Measurements from ENCODE around the gene BRCC3.

BRCC3 gene

GRCh38 chrX:155070975-155071693, at the start of gene BRCC3, which contains the start of the genes CMC4 and MTCP1:
BRCC3 (plus strand) TSS chrX:155071508; CDS start chrX:155071528, 20 bp downstream.
CMC4 (minus strand) TSS chrX:155071136; CDS start chrX:155064023, 7,113 bp downstream.
MTCP1 (minus strand) TSS chrX:155071136; CDS start chrX:155066010, 5,126 bp downstream.
- Mint-ChIP-seq H3K36me3 (ENCODE audit: low read depth) (peaks cover 37% of the 10 kb centered on the region), H3K4me1 (ENCODE audit: low read depth) (peaks cover 65% of the 10 kb centered on the region), H3K27ac (peak within 1 kb of the TSS; percentile 90), H3K4me3 (peak within 1 kb of the TSS; percentile 92), H3K27me3 (no peaks in the 10 kb centered on the region), H3K9me3 (no peaks in the 10 kb centered on the region)

- peaks cover 8% of the 10 kb centered on the region for H3K4me1 Mint-ChIP-seq (ENCODE audit: low read depth)
- no peaks in the 10 kb centered on the region for H3K9me3 Mint-ChIP-seq
- no peak within 1 kb of the TSS for H3K27ac Mint-ChIP-seq
- H3K36me3 Mint-ChIP-seq (ENCODE audit: low read depth) = no peaks in the 10 kb centered on the region
- H3K27me3 Mint-ChIP-seq = no peaks in the 10 kb centered on the region
- H3K4me3 Mint-ChIP-seq = no peak within 1 kb of the TSS
These were observed 48.7 kb upstream of the BRCC3 start, which contains the start of gene F8 for GRCh38 chrX:155022585-155022984. F8 (minus strand) TSS chrX:155022723; CDS start chrX:155022552, 171 bp downstream.

GRCh38 chrX:155023907-155024833, 47.1 kb upstream of the BRCC3 start:
- Mint-ChIP-seq H3K4me3 (no peak overlapping the region), H3K27me3 (no peaks in the 10 kb centered on the region), H3K9me3 (no peaks in the 10 kb centered on the region), H3K4me1 (ENCODE audit: low read depth) (peaks cover 20% of the 10 kb centered on the region), H3K27ac (no peak overlapping the region), H3K36me3 (ENCODE audit: low read depth) (no peaks in the 10 kb centered on the region)

- Mint-ChIP-seq H3K36me3 (ENCODE audit: low read depth) (no peaks in the 10 kb centered on the region), H3K4me3 (peak overlapping the region; percentile 89), H3K9me3 (no peaks in the 10 kb centered on the region), H3K27me3 (no peaks in the 10 kb centered on the region), H3K27ac (peak overlapping the region; percentile 80), H3K4me1 (ENCODE audit: low read depth) (peaks cover 33% of the 10 kb centered on the region)
These were observed 44.9 kb upstream of the BRCC3 start for GRCh38 chrX:155026420-155026726.

GRCh38 chrX:155026727-155027508, 44.4 kb upstream of the BRCC3 start, which contains the start of gene FUNDC2:
FUNDC2 (plus strand) TSS chrX:155026844; CDS start chrX:155026939, 95 bp downstream.
- Mint-ChIP-seq H3K27me3 (no peaks in the 10 kb centered on the region), H3K36me3 (ENCODE audit: low read depth) (no peaks in the 10 kb centered on the region), H3K9me3 (no peaks in the 10 kb centered on the region), H3K4me3 (peak within 1 kb of the TSS; percentile 89), H3K4me1 (ENCODE audit: low read depth) (peaks cover 38% of the 10 kb centered on the region), H3K27ac (peak within 1 kb of the TSS; percentile 91)

- Mint-ChIP-seq H3K4me1 (ENCODE audit: low read depth) (peaks cover 38% of the 10 kb centered on the region), H3K27ac (peak overlapping the region; percentile 91), H3K27me3 (no peaks in the 10 kb centered on the region), H3K4me3 (peak overlapping the region; percentile 89), H3K9me3 (no peaks in the 10 kb centered on the region), H3K36me3 (ENCODE audit: low read depth) (no peaks in the 10 kb centered on the region)
These were observed 43.7 kb upstream of the BRCC3 start for GRCh38 chrX:155027509-155028066.

GRCh38 chrX:155028129-155028528, 43.2 kb upstream of the BRCC3 start:
- H3K4me1 Mint-ChIP-seq (ENCODE audit: low read depth) = peaks cover 38% of the 10 kb centered on the region
- H3K9me3 Mint-ChIP-seq = no peaks in the 10 kb centered on the region
- H3K4me3 Mint-ChIP-seq = peak overlapping the region; percentile 89
- peak overlapping the region; percentile 91 for H3K27ac Mint-ChIP-seq
- H3K27me3 Mint-ChIP-seq = no peaks in the 10 kb centered on the region
- H3K36me3 Mint-ChIP-seq (ENCODE audit: low read depth) = no peaks in the 10 kb centered on the region

- H3K27ac Mint-ChIP-seq = peak overlapping the region; percentile 91
- H3K36me3 Mint-ChIP-seq (ENCODE audit: low read depth) = no peaks in the 10 kb centered on the region
These were observed 42.4 kb upstream of the BRCC3 start for GRCh38 chrX:155028877-155029291.

GRCh38 chrX:155031657-155032056, 39.7 kb upstream of the BRCC3 start:
- no peak overlapping the region for H3K27ac Mint-ChIP-seq
- H3K9me3 Mint-ChIP-seq = no peaks in the 10 kb centered on the region
- H3K36me3 Mint-ChIP-seq (ENCODE audit: low read depth) = peaks cover 21% of the 10 kb centered on the region
- H3K4me3 Mint-ChIP-seq = no peak overlapping the region
- peaks cover 33% of the 10 kb centered on the region for H3K4me1 Mint-ChIP-seq (ENCODE audit: low read depth)
- H3K27me3 Mint-ChIP-seq = no peaks in the 10 kb centered on the region

More at GRCh38 chrX:155028877-155029291, 42.4 kb upstream of the BRCC3 start:
- Mint-ChIP-seq H3K4me1 (ENCODE audit: low read depth) (peaks cover 38% of the 10 kb centered on the region), H3K27me3 (no peaks in the 10 kb centered on the region), H3K9me3 (no peaks in the 10 kb centered on the region), H3K4me3 (peak overlapping the region; percentile 89)

GRCh38 chrX:155035688-155036087, 35.6 kb upstream of the BRCC3 start:
- H3K4me3 Mint-ChIP-seq = no peak overlapping the region
- peaks cover 29% of the 10 kb centered on the region for H3K36me3 Mint-ChIP-seq (ENCODE audit: low read depth)
- no peaks in the 10 kb centered on the region for H3K27me3 Mint-ChIP-seq
- H3K9me3 Mint-ChIP-seq = no peaks in the 10 kb centered on the region
- H3K4me1 Mint-ChIP-seq (ENCODE audit: low read depth) = peaks cover 19% of the 10 kb centered on the region
- no peak overlapping the region for H3K27ac Mint-ChIP-seq

- H3K4me3 Mint-ChIP-seq = no peak overlapping the region
- no peaks in the 10 kb centered on the region for H3K27me3 Mint-ChIP-seq
- H3K36me3 Mint-ChIP-seq (ENCODE audit: low read depth) = peaks cover 12% of the 10 kb centered on the region
- H3K4me1 Mint-ChIP-seq (ENCODE audit: low read depth) = peaks cover 21% of the 10 kb centered on the region
- H3K27ac Mint-ChIP-seq = no peak overlapping the region
- no peaks in the 10 kb centered on the region for H3K9me3 Mint-ChIP-seq
These were observed 25.0 kb upstream of the BRCC3 start for GRCh38 chrX:155046129-155046810.

GRCh38 chrX:155046811-155047528, 24.3 kb upstream of the BRCC3 start:
- Mint-ChIP-seq H3K4me1 (ENCODE audit: low read depth) (peaks cover 21% of the 10 kb centered on the region), H3K4me3 (no peak overlapping the region), H3K27ac (no peak overlapping the region), H3K36me3 (ENCODE audit: low read depth) (peaks cover 19% of the 10 kb centered on the region), H3K27me3 (no peaks in the 10 kb centered on the region), H3K9me3 (no peaks in the 10 kb centered on the region)

- Mint-ChIP-seq H3K9me3 (no peaks in the 10 kb centered on the region), H3K4me1 (ENCODE audit: low read depth) (peaks cover 25% of the 10 kb centered on the region), H3K4me3 (no peak overlapping the region), H3K27me3 (no peaks in the 10 kb centered on the region), H3K27ac (no peak overlapping the region), H3K36me3 (ENCODE audit: low read depth) (peaks cover 24% of the 10 kb centered on the region)
These were observed 22.2 kb upstream of the BRCC3 start for GRCh38 chrX:155048977-155049619.
